ENCODE data around the gene CRYM.
"Not testable (repeated sequence)": the region's sequence is repeated elsewhere in the genome, so short reads cannot be mapped to it uniquely, and the experiment has no call there.

The CRYM gene

DNA sequence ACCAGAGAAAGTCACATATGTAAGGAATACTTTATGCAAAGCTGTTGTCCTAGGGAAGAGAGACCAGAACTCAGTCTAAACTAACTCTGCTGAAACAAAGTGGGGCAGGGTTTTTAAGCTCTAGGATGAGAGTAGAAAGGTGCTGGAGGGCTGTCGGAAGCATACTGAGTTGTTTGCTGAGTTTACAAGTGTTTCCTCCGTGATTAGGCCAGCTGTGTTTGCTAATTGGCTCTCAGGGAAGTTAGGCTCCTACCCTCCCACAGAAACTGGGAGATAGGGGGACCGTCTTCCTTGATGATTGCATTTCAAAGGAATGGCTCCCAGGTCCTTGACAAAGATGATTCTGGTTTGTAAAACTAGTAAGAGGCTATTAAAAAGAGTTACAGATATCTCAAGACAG, 24.4 kb upstream of the CRYM start:
- peak overlapping the region in 1 of 2 donors; percentile 74 for H3K4me3 ChIP-seq (ENCODE audit: low read depth in 1 of 2, low read length in 2 of 2)

DNA sequence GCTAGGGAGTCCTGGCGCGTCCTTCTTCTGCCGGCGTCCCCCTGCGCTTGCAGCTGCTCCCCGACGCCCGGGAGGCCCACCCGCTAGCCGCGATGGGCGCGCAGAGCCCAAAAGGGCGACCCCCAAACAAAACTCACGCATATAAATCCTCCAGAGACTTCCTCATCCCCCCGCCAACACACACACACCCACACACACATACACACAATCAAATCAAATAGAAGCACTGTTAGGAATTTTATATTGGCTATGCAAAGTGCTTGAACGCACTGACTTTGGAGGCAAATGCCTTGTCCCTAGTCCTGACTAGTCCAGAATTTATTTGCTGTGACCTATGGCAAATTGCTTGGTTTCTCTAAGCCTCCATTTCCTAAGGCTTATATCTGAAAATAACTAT, 23.8 kb upstream of the CRYM start:
- Histone ChIP-seq H3K27ac (ENCODE audit: low read length) (no peak overlapping the region), H3K4me1 (ENCODE audit: control insufficient read depth in 1 of 2, insufficient read depth in 2 of 2, low read length in 2 of 2) (peaks cover 0 to 15% of the 10 kb centered on the region in 2 donors)

More for the DNA sequence above, 24.4 kb upstream of the CRYM start:
- Histone ChIP-seq H3K36me3 (ENCODE audit: control insufficient read depth in 1 of 2, insufficient read depth in 2 of 2, low read length in 2 of 2) (no peaks in the 10 kb centered on the region), H3K27ac (ENCODE audit: low read length) (no peak overlapping the region), H3K9me3 (ENCODE audit: control insufficient read depth in 1 of 2, low read length in 2 of 2) (no peaks in the 10 kb centered on the region), H3K27me3 (ENCODE audit: low read depth, low read length) (no peaks in the 10 kb centered on the region), H3K4me1 (ENCODE audit: control insufficient read depth in 1 of 2, insufficient read depth in 2 of 2, low read length in 2 of 2) (peaks cover 0 to 15% of the 10 kb centered on the region in 2 donors)

DNA sequence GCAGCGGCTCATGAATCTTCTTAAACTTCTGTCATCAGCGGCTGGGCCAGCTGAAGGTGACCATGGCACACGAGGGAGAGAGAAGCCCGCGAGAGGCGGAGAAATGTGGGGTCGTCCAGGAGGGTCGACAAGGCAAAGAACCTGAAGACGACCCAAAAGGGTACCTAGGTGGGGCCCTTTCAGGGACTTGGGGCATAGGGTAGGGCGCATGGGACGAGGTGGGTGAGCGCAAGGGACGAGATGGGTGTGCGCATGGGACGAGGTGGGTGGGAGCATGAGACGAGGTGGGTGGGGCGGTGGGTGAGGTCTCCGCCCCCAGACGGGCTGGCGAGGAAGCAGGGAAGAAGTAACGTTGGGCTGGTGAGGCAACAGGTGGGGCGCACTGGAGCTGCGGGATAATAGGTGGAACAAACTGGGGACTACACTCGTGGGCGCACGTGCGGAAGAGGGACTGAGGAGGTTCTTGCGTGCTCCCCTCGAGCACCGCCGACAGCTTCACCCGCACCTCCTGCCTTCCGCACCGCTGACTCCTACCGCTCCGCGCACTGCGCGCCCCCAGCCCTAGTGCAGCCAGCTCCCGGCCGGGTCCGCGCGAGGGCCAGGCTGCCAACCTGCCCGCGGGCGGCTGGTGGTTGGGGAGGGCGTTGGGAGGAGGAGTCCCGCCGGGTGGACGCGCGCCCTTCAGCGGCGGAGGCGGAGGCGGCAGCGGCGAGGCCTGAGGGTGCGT, 23.2 kb upstream of the CRYM start:
- peak overlapping the region; percentile 48 for H3K27ac ChIP-seq (ENCODE audit: low read length)
- H3K4me1 ChIP-seq (ENCODE audit: control insufficient read depth in 1 of 2, insufficient read depth in 2 of 2, low read length in 2 of 2), result peaks cover 0 to 15% of the 10 kb centered on the region in 2 donors
- H3K36me3 ChIP-seq (ENCODE audit: control insufficient read depth in 1 of 2, insufficient read depth in 2 of 2, low read length in 2 of 2), result no peaks in the 10 kb centered on the region
- H3K27me3 ChIP-seq (ENCODE audit: low read depth, low read length), result no peaks in the 10 kb centered on the region
- no peaks in the 10 kb centered on the region for H3K9me3 ChIP-seq (ENCODE audit: control insufficient read depth in 1 of 2, low read length in 2 of 2)
- H3K4me3 ChIP-seq (ENCODE audit: low read depth in 1 of 2, low read length in 2 of 2), result peak overlapping the region; percentile 74 to 89

More for the DNA sequence above, 23.8 kb upstream of the CRYM start:
- Histone ChIP-seq H3K4me3 (ENCODE audit: low read depth in 1 of 2, low read length in 2 of 2) (peak overlapping the region; percentile 74 to 89), H3K36me3 (ENCODE audit: control insufficient read depth in 1 of 2, insufficient read depth in 2 of 2, low read length in 2 of 2) (no peaks in the 10 kb centered on the region), H3K9me3 (ENCODE audit: control insufficient read depth in 1 of 2, low read length in 2 of 2) (no peaks in the 10 kb centered on the region), H3K27me3 (ENCODE audit: low read depth, low read length) (no peaks in the 10 kb centered on the region)

DNA sequence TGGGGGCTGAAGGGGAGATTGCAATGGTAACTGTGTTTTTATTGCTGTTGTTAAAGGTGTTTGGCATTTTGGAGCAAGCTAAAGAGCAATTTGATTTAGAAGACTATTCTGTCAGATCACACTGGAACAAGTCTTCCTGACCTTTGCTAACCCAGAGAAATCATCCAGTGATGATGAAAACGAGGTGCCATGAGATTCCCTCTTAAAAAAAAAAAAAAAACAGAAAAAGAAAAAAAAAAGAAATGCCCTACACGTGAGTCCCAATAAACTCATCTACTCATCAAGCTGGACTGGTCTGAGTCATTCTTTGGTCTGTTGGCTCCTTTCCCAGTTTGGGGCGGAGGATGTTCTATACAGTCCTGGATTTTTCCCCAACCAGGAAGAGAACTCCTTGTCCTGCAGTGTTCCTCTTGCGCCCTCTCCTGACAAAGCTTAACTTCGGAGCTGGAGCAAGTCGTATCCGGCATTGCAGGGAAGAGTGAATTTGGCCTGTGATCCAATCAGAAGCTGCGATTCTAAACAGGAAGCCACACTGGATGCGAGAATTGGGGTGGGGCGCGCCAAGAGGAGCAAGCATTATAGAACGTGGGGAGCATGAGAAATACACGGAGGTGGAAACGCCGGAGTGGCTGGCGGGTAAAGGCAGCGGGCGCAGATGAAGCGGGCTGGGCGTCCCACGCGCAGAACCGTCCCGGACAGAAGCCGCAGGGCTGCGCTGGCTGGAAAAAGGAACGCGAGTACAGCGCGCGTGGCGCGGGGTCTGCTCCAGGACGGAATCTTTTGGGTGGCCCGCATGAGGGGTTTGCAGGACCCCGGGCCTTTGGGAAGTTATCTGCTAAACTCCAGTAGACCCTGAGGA, 22.4 kb upstream of the CRYM start:
- Histone ChIP-seq H3K27me3 (ENCODE audit: low read depth, low read length) (no peaks in the 10 kb centered on the region), H3K36me3 (ENCODE audit: control insufficient read depth in 1 of 2, insufficient read depth in 2 of 2, low read length in 2 of 2) (no peaks in the 10 kb centered on the region), H3K4me3 (ENCODE audit: low read depth in 1 of 2, low read length in 2 of 2) (peak overlapping the region; percentile 74 to 89), H3K9me3 (ENCODE audit: control insufficient read depth in 1 of 2, low read length in 2 of 2) (no peaks in the 10 kb centered on the region), H3K4me1 (ENCODE audit: control insufficient read depth in 1 of 2, insufficient read depth in 2 of 2, low read length in 2 of 2) (peaks cover 0 to 15% of the 10 kb centered on the region in 2 donors), H3K27ac (ENCODE audit: low read length) (peak overlapping the region; percentile 48)

DNA sequence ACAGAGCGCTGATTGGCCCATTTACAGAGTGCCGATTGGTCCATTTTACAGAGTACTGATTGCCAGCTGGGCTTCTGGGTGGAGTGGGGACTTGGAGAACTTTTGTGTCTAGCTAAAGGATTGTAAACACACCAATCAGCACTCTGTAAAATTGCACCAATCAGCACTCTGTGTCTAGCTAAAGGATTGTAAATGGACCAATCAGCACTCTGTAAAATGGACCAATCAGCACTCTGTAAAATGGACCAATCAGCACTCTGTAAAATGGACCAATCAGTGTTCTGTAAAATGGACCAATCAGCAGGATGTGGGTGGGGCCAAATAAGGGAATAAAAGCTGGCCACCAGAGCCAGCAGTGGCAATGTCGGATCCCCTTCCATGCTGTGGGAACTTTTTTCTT, 11.7 kb upstream of the CRYM start:
- not testable (repeated sequence) for H3K27ac ChIP-seq (ENCODE audit: low read length); H3K36me3 ChIP-seq (ENCODE audit: control insufficient read depth in 1 of 2, insufficient read depth in 2 of 2, low read length in 2 of 2); H3K4me3 ChIP-seq (ENCODE audit: low read depth in 1 of 2, low read length in 2 of 2); H3K9me3 ChIP-seq (ENCODE audit: control insufficient read depth in 1 of 2, low read length in 2 of 2); H3K4me1 ChIP-seq (ENCODE audit: control insufficient read depth in 1 of 2, insufficient read depth in 2 of 2, low read length in 2 of 2); H3K27me3 ChIP-seq (ENCODE audit: low read depth, low read length)

DNA sequence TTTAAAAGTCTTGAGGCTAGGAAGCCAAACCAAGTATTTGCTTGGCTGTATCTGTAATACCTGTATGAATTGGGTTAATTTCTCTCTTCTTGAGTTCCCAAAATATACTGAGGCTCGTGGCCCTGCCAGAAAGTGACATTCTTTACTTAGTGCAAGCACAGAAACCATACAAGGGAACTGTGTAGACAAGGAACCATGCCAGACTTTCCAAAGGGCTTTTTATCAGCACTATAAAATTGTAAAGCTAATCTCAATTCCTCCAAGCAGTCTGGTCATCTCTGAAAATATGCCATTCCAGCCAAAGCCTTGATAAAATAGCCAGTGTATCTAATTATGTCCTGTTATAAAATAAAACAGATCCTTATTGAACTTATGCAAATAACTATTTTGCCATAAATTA, 7.2 kb upstream of the CRYM start:
- H3K9me3 ChIP-seq (ENCODE audit: control insufficient read depth in 1 of 2, low read length in 2 of 2), result no peaks in the 10 kb centered on the region
- peaks cover 4% of the 10 kb centered on the region for H3K27me3 ChIP-seq (ENCODE audit: low read depth, low read length)
- no peaks in the 10 kb centered on the region for H3K4me1 ChIP-seq (ENCODE audit: control insufficient read depth in 1 of 2, insufficient read depth in 2 of 2, low read length in 2 of 2)
- no peak overlapping the region for H3K4me3 ChIP-seq (ENCODE audit: low read depth in 1 of 2, low read length in 2 of 2)
- no peak overlapping the region for H3K27ac ChIP-seq (ENCODE audit: low read length)
- H3K36me3 ChIP-seq (ENCODE audit: control insufficient read depth in 1 of 2, insufficient read depth in 2 of 2, low read length in 2 of 2), result no peaks in the 10 kb centered on the region

DNA sequence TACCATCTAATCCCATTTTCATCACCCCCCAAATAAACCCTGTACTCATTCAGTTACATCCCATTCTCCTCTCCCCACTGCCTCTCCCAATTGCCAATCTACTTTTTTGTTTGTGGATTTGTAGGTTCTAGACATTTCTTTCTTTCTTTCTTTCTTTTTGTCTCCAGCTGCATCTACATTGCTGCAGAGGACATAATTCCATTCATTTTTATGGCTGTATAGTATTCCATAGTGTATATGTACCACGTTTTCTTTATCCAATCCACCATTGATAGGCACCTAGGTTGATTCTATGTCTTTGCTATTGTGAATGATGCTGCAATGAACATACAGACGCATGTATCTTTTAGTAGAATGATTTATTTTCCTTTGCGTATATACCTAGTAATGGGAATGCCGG, 6.3 kb upstream of the CRYM start:
- H3K27me3 ChIP-seq (ENCODE audit: low read depth, low read length), result peaks cover 4% of the 10 kb centered on the region
- H3K4me3 ChIP-seq (ENCODE audit: low read depth in 1 of 2, low read length in 2 of 2), result no peak overlapping the region
- H3K9me3 ChIP-seq (ENCODE audit: control insufficient read depth in 1 of 2, low read length in 2 of 2), result no peaks in the 10 kb centered on the region
- H3K36me3 ChIP-seq (ENCODE audit: control insufficient read depth in 1 of 2, insufficient read depth in 2 of 2, low read length in 2 of 2), result no peaks in the 10 kb centered on the region
- no peaks in the 10 kb centered on the region for H3K4me1 ChIP-seq (ENCODE audit: control insufficient read depth in 1 of 2, insufficient read depth in 2 of 2, low read length in 2 of 2)
- H3K27ac ChIP-seq (ENCODE audit: low read length), result no peak overlapping the region

DNA sequence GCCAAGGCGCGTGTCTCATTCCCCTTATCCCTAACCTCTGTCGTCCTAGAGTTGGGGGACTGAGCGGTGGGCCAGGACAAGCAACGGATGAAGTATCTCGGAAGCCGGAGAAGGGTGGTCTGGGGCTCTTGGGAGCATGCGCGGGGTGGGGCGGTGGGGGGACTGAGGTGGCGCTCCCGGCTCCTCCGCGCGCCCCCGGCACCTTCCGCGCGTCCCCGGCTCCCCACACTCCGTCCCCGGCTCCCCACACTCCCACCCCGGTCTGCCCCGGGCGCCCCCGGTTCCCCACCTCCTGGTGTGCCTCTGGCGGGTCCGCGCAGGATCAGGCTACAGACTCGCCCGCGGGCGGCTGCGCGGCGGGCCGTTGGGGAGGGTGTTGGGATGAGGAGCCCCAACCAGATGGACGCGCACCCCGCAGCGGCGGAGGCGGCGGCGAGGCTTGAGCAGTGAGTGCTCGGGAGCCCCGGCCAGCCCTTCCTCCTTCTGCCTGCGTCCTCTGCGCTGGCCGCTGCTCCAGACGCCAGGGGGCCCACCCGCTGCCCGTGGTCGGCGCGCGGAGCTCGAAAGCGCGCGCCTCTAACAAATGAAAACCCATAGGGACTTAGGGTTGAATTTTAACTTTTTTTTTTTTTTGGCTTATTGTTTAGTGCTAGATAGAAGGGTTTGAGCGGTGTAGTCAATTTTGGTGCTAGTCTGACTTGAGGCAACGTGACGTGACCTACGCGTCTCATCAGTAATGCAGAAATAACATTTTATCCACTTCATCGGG, 5.6 kb upstream of the CRYM start:
- peak overlapping the region in 1 of 2 donors; percentile 62 for H3K4me3 ChIP-seq (ENCODE audit: low read depth in 1 of 2, low read length in 2 of 2)
- no peaks in the 10 kb centered on the region for H3K9me3 ChIP-seq (ENCODE audit: control insufficient read depth in 1 of 2, low read length in 2 of 2)
- H3K36me3 ChIP-seq (ENCODE audit: control insufficient read depth in 1 of 2, insufficient read depth in 2 of 2, low read length in 2 of 2), result no peaks in the 10 kb centered on the region
- H3K27ac ChIP-seq (ENCODE audit: low read length), result no peak overlapping the region
- peaks cover 4% of the 10 kb centered on the region for H3K27me3 ChIP-seq (ENCODE audit: low read depth, low read length)
- H3K4me1 ChIP-seq (ENCODE audit: control insufficient read depth in 1 of 2, insufficient read depth in 2 of 2, low read length in 2 of 2), result no peaks in the 10 kb centered on the region

DNA sequence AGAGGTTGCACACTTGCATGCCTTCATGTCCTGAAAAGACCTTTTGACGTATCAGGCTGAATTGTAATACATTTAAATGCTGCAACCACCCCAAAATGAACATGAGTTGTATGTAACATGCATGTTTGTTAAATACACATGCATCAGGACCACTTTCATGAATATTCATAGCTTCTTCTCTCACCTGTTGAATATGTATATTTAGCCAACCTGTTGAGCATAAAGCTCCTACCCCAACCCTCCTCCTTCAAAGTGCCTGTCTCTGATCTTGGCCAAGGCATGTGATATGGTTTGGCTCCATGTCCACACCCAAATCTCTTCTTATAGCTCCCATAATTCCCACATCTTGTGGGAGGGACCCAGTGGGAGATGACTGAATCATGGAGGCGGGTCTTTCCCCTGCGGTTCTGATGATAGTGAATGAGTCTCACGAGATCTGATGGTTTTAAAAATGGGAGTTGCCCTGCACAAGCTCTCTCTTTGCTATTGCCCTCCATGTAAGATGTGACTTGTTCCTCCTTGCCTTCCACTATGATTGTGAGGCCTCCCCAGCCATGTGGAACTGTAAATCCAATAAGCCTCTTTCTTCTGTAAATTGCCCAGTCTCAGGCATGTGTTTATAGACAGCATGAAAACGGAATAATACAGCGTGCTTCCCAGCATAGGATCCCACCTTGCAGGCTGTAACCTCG, 3.8 kb upstream of the CRYM start:
- Histone ChIP-seq H3K27me3 (ENCODE audit: low read depth, low read length) (peaks cover 4% of the 10 kb centered on the region), H3K4me1 (ENCODE audit: control insufficient read depth in 1 of 2, insufficient read depth in 2 of 2, low read length in 2 of 2) (peaks cover 0 to 8% of the 10 kb centered on the region in 2 donors), H3K36me3 (ENCODE audit: control insufficient read depth in 1 of 2, insufficient read depth in 2 of 2, low read length in 2 of 2) (no peaks in the 10 kb centered on the region), H3K27ac (ENCODE audit: low read length) (no peak overlapping the region), H3K9me3 (ENCODE audit: control insufficient read depth in 1 of 2, low read length in 2 of 2) (no peaks in the 10 kb centered on the region), H3K4me3 (ENCODE audit: low read depth in 1 of 2, low read length in 2 of 2) (no peak overlapping the region)

DNA sequence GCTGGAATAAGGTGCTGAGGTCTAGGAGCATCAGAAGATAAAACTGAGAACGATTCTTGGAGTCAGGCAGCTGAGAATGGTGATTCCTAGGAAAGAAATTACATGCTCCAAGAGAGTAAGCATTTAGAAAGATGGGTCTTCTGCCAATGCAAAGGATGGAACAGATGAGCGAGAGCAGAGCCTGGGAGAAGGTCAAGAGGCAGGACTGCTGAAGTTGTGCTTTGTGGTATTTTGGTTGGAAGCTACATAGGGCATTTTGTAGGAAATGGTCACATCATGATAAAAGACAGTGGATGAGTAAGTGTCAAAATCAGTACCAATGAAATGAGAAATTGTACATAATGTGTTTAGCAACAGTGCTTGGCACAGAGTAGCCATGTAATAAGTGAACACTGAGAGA, 1.4 kb upstream of the CRYM start:
- Histone ChIP-seq H3K4me1 (ENCODE audit: control insufficient read depth in 1 of 2, insufficient read depth in 2 of 2, low read length in 2 of 2) (peaks cover 0 to 8% of the 10 kb centered on the region in 2 donors), H3K36me3 (ENCODE audit: control insufficient read depth in 1 of 2, insufficient read depth in 2 of 2, low read length in 2 of 2) (no peaks in the 10 kb centered on the region), H3K27ac (ENCODE audit: low read length) (no peak overlapping the region), H3K9me3 (ENCODE audit: control insufficient read depth in 1 of 2, low read length in 2 of 2) (no peaks in the 10 kb centered on the region), H3K27me3 (ENCODE audit: low read depth, low read length) (no peaks in the 10 kb centered on the region), H3K4me3 (ENCODE audit: low read depth in 1 of 2, low read length in 2 of 2) (no peak overlapping the region)

Measured in muscle layer of duodenum (tissue), 2 donors.